GM04504 (cell line): Measurements from ENCODE around the gene CFAP77.

ENCODE experiments used
- DNase-seq: peaks from one replicate; pipeline ENCODE4 v3.0.0-alpha.2; 2012; ENCODE audit warnings: low read depth

Gene CFAP77

GRCh38 chr9:132597073-132597775 is 187.2 kb downstream of the CFAP77 start:
- no peak for DNase-seq

DNA sequence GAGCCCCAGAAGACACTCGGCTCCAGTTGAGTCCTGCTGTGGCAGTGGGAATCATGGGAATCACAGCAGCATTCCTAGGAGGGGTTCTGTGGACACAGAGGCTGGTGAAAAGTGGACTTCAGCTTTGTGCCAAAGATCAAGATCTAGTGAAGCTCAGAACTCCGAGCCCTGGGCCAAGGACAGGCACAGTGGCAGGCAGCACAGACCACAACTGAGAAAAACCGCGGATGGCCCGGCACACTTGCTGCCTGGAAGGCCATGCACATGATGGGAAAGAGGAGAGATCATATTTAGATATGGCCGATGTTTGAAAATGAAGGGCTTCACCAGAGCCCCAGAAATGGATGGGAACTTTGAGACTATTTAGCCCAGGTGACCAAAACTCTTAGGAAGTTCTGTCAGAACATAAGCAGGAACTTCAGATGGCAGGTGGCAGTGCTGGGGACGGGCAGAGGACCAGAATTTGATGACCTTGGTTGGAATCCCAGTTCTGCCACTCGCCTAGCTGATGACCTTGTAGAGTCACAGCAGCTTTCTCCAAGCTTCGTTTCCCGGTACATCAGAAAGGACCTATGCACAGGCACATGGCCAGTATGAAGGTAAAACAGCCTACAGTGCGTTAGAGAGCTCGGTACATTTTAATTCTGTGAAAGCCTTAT is 190.4 kb downstream of the CFAP77 start:
- no peak for DNase-seq

GRCh38 chr9:132602207-132602606 is 192.2 kb downstream of the CFAP77 start:
- DNase-seq = no peak

GRCh38 chr9:132605387-132605786 is 195.4 kb downstream of the CFAP77 start:
- DNase-seq = no peak

DNA sequence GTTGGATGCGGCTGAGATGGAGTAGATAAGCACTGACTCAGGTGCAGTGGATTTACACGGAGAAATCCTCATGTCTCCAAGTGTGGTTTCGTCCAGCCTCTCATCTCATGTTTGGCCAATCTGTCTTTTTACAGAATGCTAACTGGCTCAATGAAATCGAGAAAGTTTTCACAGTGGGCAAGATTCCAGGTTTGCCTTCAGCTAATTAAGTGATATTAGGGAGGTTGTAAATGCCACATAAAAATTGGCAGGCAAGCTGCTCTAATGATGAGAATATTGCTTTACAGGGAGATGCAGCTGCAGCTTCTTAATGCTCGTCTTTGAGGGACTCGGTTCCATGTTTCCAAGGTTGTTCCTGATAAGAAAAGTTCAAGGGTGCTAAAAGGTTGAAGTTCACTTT is 196.1 kb downstream of the CFAP77 start:
- DNase-seq = no peak

DNA sequence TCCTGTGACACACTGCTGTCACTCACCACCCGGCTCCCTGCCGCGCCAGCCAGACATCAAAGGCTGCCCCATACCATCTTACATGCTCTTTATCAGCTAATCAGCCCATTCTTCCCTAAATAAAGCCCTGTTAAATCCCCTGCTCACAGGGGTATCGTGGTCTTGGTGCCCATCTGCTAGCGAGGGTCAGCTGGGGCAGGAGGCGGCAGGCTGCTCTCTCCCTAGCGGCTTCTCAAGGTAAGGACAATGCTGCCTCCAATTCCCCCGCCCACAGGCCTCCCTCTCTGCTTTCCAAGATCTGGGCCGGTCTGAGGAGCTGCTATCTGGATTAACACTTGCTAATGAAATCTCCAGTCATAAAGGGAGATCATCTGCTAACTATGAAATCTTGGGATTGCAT is 199.2 kb downstream of the CFAP77 start:
- no peak for DNase-seq

DNA sequence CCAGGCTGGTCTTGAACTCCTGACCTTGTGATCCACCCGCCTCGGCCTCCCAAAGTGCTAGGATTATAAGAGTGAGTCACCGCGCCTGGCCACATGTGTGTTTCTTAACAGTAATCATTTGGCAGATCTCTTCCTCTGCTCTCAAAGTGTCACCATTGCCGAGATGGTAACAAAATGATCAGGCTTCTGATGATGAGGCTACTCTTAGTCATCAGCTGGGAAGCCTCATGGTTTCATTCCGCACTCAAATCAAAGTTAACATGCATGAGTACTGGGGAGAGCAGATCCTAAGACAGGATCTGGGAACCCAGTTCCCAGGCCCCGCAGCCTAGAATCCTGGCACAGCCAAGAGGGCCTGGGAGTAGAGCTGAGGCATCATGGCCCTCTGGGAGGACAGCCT is 199.8 kb downstream of the CFAP77 start:
- peak; percentile 87 for DNase-seq

- DNase-seq = no peak
These were observed 200.7 kb downstream of the CFAP77 start for GRCh38 chr9:132610661-132611060.

- DNase-seq = no peak
These were observed 204.3 kb downstream of the CFAP77 start for GRCh38 chr9:132614324-132614723.

DNA sequence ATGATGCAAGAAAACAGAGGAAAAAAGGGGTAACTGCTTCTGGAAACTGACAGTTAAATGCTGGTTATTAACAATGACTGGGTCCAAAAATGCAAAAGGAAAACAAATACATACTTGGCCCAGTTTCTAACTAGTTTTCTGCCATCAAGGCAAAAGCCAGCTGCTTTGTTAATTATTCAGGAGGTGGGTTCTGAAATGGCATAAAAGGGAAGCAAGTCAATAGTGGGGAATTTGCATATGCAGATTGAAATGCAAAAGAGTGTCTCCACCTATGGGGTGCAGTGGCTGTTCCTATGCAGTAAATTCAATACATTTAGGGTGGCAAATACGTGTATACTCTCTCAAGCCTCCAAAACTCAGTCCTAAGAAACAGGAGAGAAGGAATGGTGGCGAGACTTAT is 205.8 kb downstream of the CFAP77 start:
- DNase-seq = no peak

DNA sequence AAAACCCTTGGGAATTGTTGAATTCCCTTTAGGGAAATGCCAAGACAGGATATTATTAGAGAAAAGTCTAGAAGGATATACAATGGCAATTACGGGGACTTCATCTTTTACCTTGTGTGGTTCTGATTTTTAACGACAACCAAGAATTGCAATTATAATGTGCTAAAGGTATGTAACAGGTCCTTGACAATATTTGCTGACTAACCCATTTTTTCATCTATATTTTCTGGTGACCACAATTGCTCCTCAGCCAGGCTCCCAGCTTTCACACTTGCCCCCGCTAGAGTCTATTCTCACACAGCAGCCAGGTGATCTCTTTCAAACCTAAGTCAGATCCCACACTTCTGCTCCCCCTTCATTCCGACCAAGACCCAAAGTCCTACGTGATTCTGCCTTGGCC is 206.7 kb downstream of the CFAP77 start:
- DNase-seq = no peak

- peak; percentile 8 for DNase-seq
These were observed 212.1 kb downstream of the CFAP77 start for GRCh38 chr9:132622159-132622558.
